Natural killer cell treated with Interleukin-12 subunit alpha and Interleukin-12 subunit beta and Interleukin-15 and Interleukin-18, amount 100 ng/mL, for 72 hours (primary cell): Measurements from ENCODE around the gene MYH7B. TPM values are rescaled to one million over a fixed set of nuclear protein-coding genes. Genes with fewer than 3 reads are reported as not detected.
A peak's percentile ranks its signal among the peaks of the same experiment; 100 is the strongest.

Experiments used
- ATAC-seq, 2 donors: fragments of 150-1000 bp; cut with Tn5 transposase in 1 of 2; sonication (Bioruptor Pico), chemical (Tn5 transposase) in 1 of 2; 2 replicates each; pipeline ENCODE4 v1.10.0; 2021
- DNase-seq: peaks from one replicate; pipeline ENCODE4 v3.0.0; 2022; ENCODE audit warnings: low spot score
- H3K27ac Mint-ChIP-seq, 2 donors: 1 replicate in 1 of 2; 2 replicates in 1 of 2; pipeline ENCODE4 v1.8.0; 2022; ENCODE audit warnings: mixed read lengths in 2 of 2, mild to moderate bottlenecking in 1 of 2, moderate library complexity in 1 of 2
- H3K27me3 Mint-ChIP-seq, 2 donors: 1 replicate in 1 of 2; 2 replicates in 1 of 2; pipeline ENCODE4 v1.8.0; 2022; ENCODE audit warnings: mixed read lengths in 2 of 2
- H3K36me3 Mint-ChIP-seq: one replicate; pipeline ENCODE4 v1.8.0; 2022; ENCODE audit warnings: mixed read lengths
- H3K4me1 Mint-ChIP-seq, 2 donors: 1 replicate in 1 of 2; 2 replicates in 1 of 2; pipeline ENCODE4 v1.8.0; 2022; ENCODE audit warnings: low read depth in 2 of 2, mixed read lengths in 2 of 2, mild to moderate bottlenecking in 1 of 2
- H3K4me3 Mint-ChIP-seq: one replicate; pipeline ENCODE4 v1.8.0; 2022; ENCODE audit warnings: mixed read lengths
- H3K9me3 Mint-ChIP-seq: 2 replicates; pipeline ENCODE4 v1.8.0; 2022; ENCODE audit warnings: mixed read lengths
- total RNA-seq, 2 donors: library from RNA; stranded (reverse); gene quantifications; one replicate each; pipeline ENCODE4 v1.2.3, GENCODE V29; 2022

The MYH7B gene
- total RNA-seq, 2 donors from 2014 or later, result 0.19 TPM; not detected in 1

GRCh38 chr20:34928411-34928810 is 27.3 kb upstream of the MYH7B start:
- no peak for DNase-seq
- Mint-ChIP-seq H3K9me3 (no peaks in the 10 kb centered on the region), H3K4me1 (no peaks in the 10 kb centered on the region), H3K27ac (no peak overlapping the region), H3K36me3 (peaks cover 15% of the 10 kb centered on the region), H3K4me3 (no peak overlapping the region), H3K27me3 (no peaks in the 10 kb centered on the region)
- ATAC-seq, result no peak

GRCh38 chr20:34931771-34932170 is 23.9 kb upstream of the MYH7B start:
- no peak overlapping the region for H3K4me3 Mint-ChIP-seq
- H3K36me3 Mint-ChIP-seq, result peaks cover 22% of the 10 kb centered on the region
- H3K9me3 Mint-ChIP-seq, result no peaks in the 10 kb centered on the region
- ATAC-seq (no peak), DNase-seq (no peak)
- H3K27me3 Mint-ChIP-seq, result no peaks in the 10 kb centered on the region
- H3K4me1 Mint-ChIP-seq, result no peaks in the 10 kb centered on the region
- H3K27ac Mint-ChIP-seq, result no peak overlapping the region

DNA sequence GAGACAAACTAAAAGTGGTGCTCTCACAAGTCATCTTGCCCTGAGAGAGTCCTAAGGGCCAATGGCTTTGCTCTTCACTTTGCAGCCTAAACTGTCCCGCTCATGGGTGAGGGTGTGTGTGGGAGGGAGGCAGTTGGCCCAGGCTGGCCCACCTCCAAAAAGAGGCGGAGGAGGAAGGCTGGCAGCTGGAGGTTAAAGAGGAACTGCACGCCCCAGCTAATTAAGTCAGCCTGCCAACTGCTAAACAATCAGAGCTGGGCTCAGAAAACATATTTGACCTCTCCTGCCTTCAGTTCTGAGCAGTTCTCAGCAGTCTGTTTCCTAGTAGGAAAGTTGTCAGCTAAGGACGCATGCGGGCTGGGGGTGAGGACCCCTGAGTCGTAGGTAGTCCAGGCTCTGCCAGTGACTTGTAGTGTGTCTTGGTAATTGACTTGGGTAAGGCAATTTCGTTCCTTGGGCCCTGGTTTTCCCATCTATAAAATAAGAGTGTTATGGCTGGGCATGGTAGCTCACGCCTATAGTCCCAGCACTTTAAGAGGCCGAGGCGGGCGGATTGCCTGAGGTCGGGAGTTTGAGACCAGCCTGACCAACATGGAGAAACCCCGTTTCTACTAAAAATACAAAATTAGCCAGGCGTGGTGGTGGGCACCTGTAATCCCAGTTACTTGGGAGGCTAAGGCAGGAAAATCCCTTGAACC is 17.1 kb upstream of the MYH7B start:
- DNase-seq, result no peak

GRCh38 chr20:34940081-34940481 is 15.6 kb upstream of the MYH7B start:
- ATAC-seq (no peak), DNase-seq (no peak)
- Mint-ChIP-seq H3K27ac (no peak overlapping the region), H3K27me3 (no peaks in the 10 kb centered on the region), H3K4me1 (no peaks in the 10 kb centered on the region), H3K36me3 (peaks cover 24% of the 10 kb centered on the region), H3K9me3 (no peaks in the 10 kb centered on the region), H3K4me3 (no peak overlapping the region)

More for the DNA sequence above, 17.1 kb upstream of the MYH7B start:
- Mint-ChIP-seq H3K27me3 (no peaks in the 10 kb centered on the region), H3K9me3 (no peaks in the 10 kb centered on the region), H3K4me1 (no peaks in the 10 kb centered on the region), H3K36me3 (peaks cover 26% of the 10 kb centered on the region), H3K27ac (no peak overlapping the region), H3K4me3 (no peak overlapping the region)
- no peak for ATAC-seq

DNA sequence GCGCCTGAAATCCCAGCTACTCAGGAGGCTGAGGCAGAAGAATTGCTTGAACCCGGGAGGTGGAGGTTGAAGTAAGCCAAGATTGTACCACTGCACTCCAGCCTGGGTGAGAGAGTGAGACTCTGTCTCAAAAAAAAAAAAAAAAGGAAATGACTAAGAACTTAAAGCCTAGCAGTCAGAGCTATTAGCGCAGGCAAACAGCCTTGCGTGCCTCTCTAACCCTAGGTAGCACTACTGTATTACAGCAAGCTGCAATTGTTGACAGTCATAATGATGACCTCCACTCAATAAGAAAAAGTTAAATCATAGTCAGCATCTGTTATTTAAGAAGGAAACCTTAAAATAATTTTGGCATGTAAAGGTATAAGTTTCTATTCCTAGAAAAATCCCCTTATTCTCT is 14.4 kb upstream of the MYH7B start:
- ATAC-seq, result no peak

DNA sequence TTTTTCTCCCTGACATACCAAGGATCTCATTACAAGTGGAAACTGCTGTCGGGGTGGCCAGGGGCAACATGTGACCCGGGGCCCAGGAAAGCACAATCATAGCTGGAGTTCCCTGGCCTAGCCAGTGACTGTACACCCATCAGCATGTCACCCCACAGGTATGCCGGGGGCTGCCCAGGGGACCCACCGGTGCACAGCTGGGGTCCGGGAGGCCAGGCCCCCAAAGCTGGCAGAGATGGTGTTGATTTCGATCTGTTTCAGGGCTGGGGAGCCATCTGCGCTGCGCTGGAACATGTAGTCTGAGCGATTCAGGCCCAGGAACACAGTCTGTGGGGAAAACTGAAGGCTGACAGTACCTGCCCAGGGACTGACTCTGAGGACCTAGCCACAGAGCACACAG is 13.4 kb upstream of the MYH7B start:
- H3K36me3 Mint-ChIP-seq, result peaks cover 11% of the 10 kb centered on the region
- no peak overlapping the region for H3K4me3 Mint-ChIP-seq
- no peaks in the 10 kb centered on the region for H3K27me3 Mint-ChIP-seq
- ATAC-seq (no peak), DNase-seq (no peak)
- no peaks in the 10 kb centered on the region for H3K4me1 Mint-ChIP-seq
- H3K9me3 Mint-ChIP-seq, result no peaks in the 10 kb centered on the region
- H3K27ac Mint-ChIP-seq, result no peak overlapping the region

More for the DNA sequence above, 14.4 kb upstream of the MYH7B start:
- Mint-ChIP-seq H3K27me3 (no peaks in the 10 kb centered on the region), H3K4me1 (no peaks in the 10 kb centered on the region), H3K9me3 (no peaks in the 10 kb centered on the region), H3K27ac (no peak overlapping the region), H3K36me3 (peaks cover 19% of the 10 kb centered on the region), H3K4me3 (no peak overlapping the region)
- no peak for DNase-seq

- peaks cover 5% of the 10 kb centered on the region for H3K36me3 Mint-ChIP-seq
Observed at GRCh38 chr20:34943808-34944567, 11.7 kb upstream of the MYH7B start.

DNA sequence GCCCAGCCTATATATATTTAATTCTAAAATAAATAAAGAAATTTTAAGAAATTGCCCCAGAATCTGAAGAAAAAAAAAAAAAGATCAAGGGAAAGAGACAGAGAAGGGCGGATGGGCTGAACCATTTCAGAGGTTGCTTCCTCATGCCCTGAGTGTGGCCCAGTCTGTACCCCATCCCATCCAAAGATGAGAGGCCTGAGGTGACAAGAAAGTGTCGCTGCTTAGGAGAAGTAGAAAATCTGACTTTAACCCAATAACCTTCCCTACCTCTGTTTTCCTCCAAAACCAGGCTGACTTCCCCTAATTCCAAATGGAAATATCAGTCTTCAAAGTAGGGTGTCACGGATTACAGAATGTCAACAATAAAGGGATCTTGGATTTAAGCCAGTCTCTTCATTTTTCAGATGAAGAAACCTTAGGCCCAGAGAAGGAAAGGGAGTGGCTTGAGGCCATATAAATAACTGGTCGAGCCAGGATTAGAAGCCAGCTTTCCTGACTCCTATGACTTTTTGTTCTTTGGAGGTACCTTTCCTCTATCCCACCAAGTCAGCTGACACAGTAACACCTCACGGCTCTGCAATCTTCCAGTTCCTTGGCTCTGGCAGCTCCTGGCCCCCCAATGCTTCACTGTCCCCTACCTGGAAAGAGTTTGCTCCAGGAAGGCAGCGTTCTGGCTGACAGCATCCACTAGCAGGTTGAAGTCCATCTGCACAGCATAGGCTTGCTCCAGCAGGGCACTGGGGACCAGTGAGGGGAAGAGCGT is 10.2 kb upstream of the MYH7B start:
- DNase-seq (no peak), ATAC-seq (peak in 1 of 2 donors; percentile 20)
- no peak overlapping the region for H3K4me3 Mint-ChIP-seq
- peaks cover 16% of the 10 kb centered on the region for H3K36me3 Mint-ChIP-seq
- H3K9me3 Mint-ChIP-seq, result no peaks in the 10 kb centered on the region
- no peaks in the 10 kb centered on the region for H3K27me3 Mint-ChIP-seq
- no peaks in the 10 kb centered on the region for H3K4me1 Mint-ChIP-seq
- no peak overlapping the region for H3K27ac Mint-ChIP-seq

More at GRCh38 chr20:34943808-34944567, 11.7 kb upstream of the MYH7B start:
- Mint-ChIP-seq H3K4me3 (no peak overlapping the region), H3K9me3 (no peaks in the 10 kb centered on the region), H3K27me3 (no peaks in the 10 kb centered on the region), H3K4me1 (no peaks in the 10 kb centered on the region), H3K27ac (no peak overlapping the region)
- no peak for DNase-seq
- no peak for ATAC-seq

GRCh38 chr20:34946661-34947060 is 9.0 kb upstream of the MYH7B start:
- Mint-ChIP-seq H3K4me1 (no peaks in the 10 kb centered on the region), H3K4me3 (no peak overlapping the region), H3K36me3 (peaks cover 12% of the 10 kb centered on the region), H3K27me3 (no peaks in the 10 kb centered on the region), H3K9me3 (no peaks in the 10 kb centered on the region), H3K27ac (no peak overlapping the region)
- DNase-seq (no peak), ATAC-seq (no peak)

GRCh38 chr20:34947336-34947735 is 8.3 kb upstream of the MYH7B start:
- ATAC-seq, result no peak
- peaks cover 12% of the 10 kb centered on the region for H3K36me3 Mint-ChIP-seq
- DNase-seq, result no peak
- H3K27ac Mint-ChIP-seq, result no peak overlapping the region
- no peaks in the 10 kb centered on the region for H3K9me3 Mint-ChIP-seq
- H3K4me1 Mint-ChIP-seq, result no peaks in the 10 kb centered on the region
- no peaks in the 10 kb centered on the region for H3K27me3 Mint-ChIP-seq
- H3K4me3 Mint-ChIP-seq, result no peak overlapping the region

DNA sequence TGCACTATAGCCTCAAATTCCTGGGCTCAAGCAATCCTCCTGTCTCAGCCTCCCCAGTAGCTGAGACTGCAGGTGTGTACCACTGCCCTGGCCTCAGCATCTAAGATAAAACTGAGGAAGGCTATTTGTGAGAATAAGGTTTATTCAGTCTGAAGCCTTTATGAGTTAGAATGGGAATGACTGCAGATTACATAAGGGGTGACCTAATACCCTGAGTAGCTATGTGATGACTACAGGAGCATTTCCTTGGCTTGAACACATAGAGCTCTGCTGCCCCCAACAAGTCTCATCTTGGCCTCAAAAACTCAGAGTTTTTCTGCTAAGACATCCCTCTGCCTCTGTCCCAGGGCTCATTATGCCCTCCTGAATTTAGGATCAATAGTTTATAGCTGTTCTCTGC is 7.6 kb upstream of the MYH7B start:
- H3K4me3 Mint-ChIP-seq, result no peak overlapping the region
- no peaks in the 10 kb centered on the region for H3K9me3 Mint-ChIP-seq
- no peak for ATAC-seq
- H3K27ac Mint-ChIP-seq, result no peak overlapping the region
- H3K4me1 Mint-ChIP-seq, result peaks cover 0 to 3% of the 10 kb centered on the region in 2 donors
- no peak for DNase-seq
- peaks cover 12% of the 10 kb centered on the region for H3K36me3 Mint-ChIP-seq
- H3K27me3 Mint-ChIP-seq, result no peaks in the 10 kb centered on the region

- H3K4me3 Mint-ChIP-seq, result no peak overlapping the region
- peaks cover 0 to 3% of the 10 kb centered on the region in 2 donors for H3K4me1 Mint-ChIP-seq
- H3K9me3 Mint-ChIP-seq, result no peaks in the 10 kb centered on the region
Observed at GRCh38 chr20:34949120-34949519, 6.5 kb upstream of the MYH7B start.

GRCh38 chr20:34951252-34951651 is 4.4 kb upstream of the MYH7B start:
- DNase-seq, result no peak
- peaks cover 19% of the 10 kb centered on the region in 2 donors for H3K4me1 Mint-ChIP-seq

More at GRCh38 chr20:34949120-34949519, 6.5 kb upstream of the MYH7B start:
- ATAC-seq, result no peak
- Mint-ChIP-seq H3K27ac (no peak overlapping the region), H3K36me3 (peaks cover 12% of the 10 kb centered on the region), H3K27me3 (no peaks in the 10 kb centered on the region)
- no peak for DNase-seq

GRCh38 chr20:34951652-34952051 is 4.0 kb upstream of the MYH7B start:
- Mint-ChIP-seq H3K4me3 (no peak overlapping the region), H3K9me3 (no peaks in the 10 kb centered on the region), H3K27ac (no peak overlapping the region), H3K4me1 (peaks cover 22% of the 10 kb centered on the region in 2 donors), H3K27me3 (no peaks in the 10 kb centered on the region), H3K36me3 (peaks cover 12% of the 10 kb centered on the region)
- DNase-seq (no peak), ATAC-seq (no peak)

More at GRCh38 chr20:34951252-34951651, 4.4 kb upstream of the MYH7B start:
- H3K27ac Mint-ChIP-seq, result no peak overlapping the region
- H3K36me3 Mint-ChIP-seq, result peaks cover 12% of the 10 kb centered on the region
- no peak overlapping the region for H3K4me3 Mint-ChIP-seq
- no peak for ATAC-seq
- no peaks in the 10 kb centered on the region for H3K9me3 Mint-ChIP-seq
- H3K27me3 Mint-ChIP-seq, result no peaks in the 10 kb centered on the region
